ENCODE results near the gene PON2. TPM values are rescaled to one million over a fixed set of nuclear protein-coding genes. Genes with fewer than 3 reads are reported as not detected.

Gene PON2
- polyA plus RNA-seq, 2 donors, result 19.8 to 26.2 TPM

DNA sequence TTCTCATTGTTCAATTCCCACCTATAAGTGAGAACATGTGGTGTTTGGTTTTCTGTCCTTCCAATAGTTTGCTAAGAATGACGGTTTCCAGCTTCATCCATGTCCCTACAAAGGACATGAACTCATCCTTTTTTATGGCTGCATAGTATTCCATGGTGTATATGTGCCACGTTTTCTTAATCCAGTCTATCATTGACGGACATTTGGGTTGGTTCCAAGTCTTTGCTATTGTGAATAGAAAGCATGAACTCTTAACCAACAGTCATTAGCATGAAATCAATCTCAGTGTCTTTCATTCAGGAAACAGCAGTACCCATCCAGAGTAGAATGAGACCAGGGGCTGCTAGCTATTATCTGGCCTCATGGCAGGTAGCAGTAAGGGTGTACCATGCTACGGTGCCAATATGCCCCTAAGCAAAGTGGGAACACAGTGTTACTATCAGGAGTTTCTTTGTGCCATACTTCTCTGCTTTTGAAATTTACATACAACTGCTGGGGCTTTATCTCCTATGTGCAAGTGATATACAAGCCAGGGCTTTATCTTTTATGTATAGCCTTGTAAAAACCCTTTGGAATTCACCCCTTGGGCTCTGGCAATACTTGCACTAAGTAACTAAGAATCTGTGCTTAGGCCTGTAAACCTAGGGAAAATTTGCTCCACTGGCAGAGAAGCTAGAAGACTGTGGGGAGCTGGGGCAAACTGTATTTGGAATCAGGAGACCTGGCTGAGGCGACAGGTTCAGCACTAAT, 5.4 kb downstream of the PON2 start:
- Histone ChIP-seq H3K4me1 (ENCODE audit: control insufficient read depth in 2 of 2, insufficient read depth in 2 of 2, low read length in 1 of 2) (no peaks in the 10 kb centered on the region), H3K27me3 (ENCODE audit: control insufficient read depth in 1 of 2, insufficient read depth in 2 of 2, low read length in 2 of 2) (no peaks in the 10 kb centered on the region), H3K9me3 (ENCODE audit: control insufficient read depth in 2 of 2, insufficient read depth in 1 of 2, low read depth in 1 of 2, low read length in 1 of 2) (no peaks in the 10 kb centered on the region), H3K36me3 (ENCODE audit: control insufficient read depth in 2 of 2, insufficient read depth in 2 of 2, low read length in 1 of 2) (no peaks in the 10 kb centered on the region), H3K27ac (ENCODE audit: low read depth in 2 of 2, low read length in 1 of 2) (no peak overlapping the region), H3K4me3 (ENCODE audit: low read depth in 1 of 2, low read length in 2 of 2) (no peak overlapping the region)
- 61 to 72% methylated on average over 5 of the region's 5 CpGs for WGBS, 2 donors

DNA sequence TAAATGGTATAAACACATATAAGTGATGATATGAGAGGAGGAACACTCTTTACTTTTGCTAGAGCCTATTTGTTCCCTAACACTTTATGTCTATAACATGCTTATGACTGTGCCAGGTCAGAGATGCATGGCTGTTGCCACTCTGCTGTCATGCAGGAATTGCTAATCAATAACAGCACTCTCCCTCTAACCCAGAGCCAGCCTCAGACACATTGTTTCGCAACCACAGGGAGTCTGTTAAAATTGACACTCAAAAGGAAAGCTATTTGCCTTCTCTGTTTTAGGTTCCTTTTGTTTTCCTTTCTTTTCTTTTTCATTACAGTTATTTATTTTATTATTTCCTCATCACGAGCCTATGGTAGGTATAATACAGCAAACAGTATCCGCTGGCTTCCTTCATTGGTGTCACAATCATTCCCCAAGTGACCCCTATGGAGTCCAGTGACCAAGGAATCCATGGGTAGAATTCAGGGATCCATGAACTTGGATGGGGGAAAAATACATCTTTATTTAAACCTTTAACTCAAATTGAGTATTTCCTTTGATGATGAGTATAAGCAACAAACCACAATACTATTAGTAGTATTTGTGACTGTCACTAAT, 6.8 kb downstream of the PON2 start:
- no peaks in the 10 kb centered on the region for H3K9me3 ChIP-seq (ENCODE audit: control insufficient read depth in 2 of 2, insufficient read depth in 1 of 2, low read depth in 1 of 2, low read length in 1 of 2)
- WGBS, 2 donors, result 85 to 90% methylated on average over 3 of the region's 3 CpGs
- no peaks in the 10 kb centered on the region for H3K27me3 ChIP-seq (ENCODE audit: control insufficient read depth in 1 of 2, insufficient read depth in 2 of 2, low read length in 2 of 2)
- H3K4me1 ChIP-seq (ENCODE audit: control insufficient read depth in 2 of 2, insufficient read depth in 2 of 2, low read length in 1 of 2), result no peaks in the 10 kb centered on the region
- no peaks in the 10 kb centered on the region for H3K36me3 ChIP-seq (ENCODE audit: control insufficient read depth in 2 of 2, insufficient read depth in 2 of 2, low read length in 1 of 2)
- no peak overlapping the region for H3K4me3 ChIP-seq (ENCODE audit: low read depth in 1 of 2, low read length in 2 of 2)
- H3K27ac ChIP-seq (ENCODE audit: low read depth in 2 of 2, low read length in 1 of 2), result no peak overlapping the region

DNA sequence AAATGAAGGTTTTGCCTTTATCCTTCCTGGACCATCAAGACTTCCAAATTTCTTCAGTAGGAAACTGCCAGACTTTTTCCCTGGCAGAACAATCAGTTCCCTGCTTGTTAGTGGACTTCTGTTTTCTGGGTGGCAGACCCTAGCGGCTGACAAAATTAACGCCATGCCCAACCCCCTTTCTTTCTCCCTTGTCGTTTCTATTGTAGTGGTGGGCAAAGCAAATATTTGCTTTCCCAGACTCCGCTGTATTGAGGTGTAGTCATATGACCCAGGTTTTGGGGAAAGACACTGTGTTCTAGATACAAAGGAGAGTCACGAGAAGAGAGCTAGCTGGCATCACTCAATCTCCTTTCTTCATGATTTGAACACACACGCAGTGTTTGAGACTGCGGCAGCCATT, 7.7 kb downstream of the PON2 start:
- no peak overlapping the region for H3K4me3 ChIP-seq (ENCODE audit: low read depth in 1 of 2, low read length in 2 of 2)
- WGBS, 2 donors, result 89 to 90% methylated on average over 7 of the region's 7 CpGs
- H3K4me1 ChIP-seq (ENCODE audit: control insufficient read depth in 2 of 2, insufficient read depth in 2 of 2, low read length in 1 of 2), result no peaks in the 10 kb centered on the region

DNA sequence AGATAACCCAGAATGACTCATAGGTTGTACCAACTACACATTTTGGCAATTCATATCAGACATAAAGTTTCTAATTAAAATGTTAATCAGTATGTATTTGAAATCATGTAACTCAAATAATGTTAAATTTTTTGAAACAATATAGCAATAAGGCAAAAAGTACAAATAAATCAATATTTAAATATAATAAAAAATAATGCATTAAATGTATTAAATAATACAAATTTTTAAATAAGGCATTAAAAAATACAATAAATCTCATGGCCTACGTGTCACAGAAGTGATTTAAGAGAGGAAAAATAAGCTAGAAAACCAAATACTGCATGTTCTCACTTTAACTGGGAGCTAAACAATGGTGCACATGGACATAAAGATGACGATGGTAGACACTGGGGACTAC, 9.1 kb downstream of the PON2 start:
- no peaks in the 10 kb centered on the region for H3K27me3 ChIP-seq (ENCODE audit: control insufficient read depth in 1 of 2, insufficient read depth in 2 of 2, low read length in 2 of 2)
- no peak overlapping the region for H3K27ac ChIP-seq (ENCODE audit: low read depth in 2 of 2, low read length in 1 of 2)
- H3K36me3 ChIP-seq (ENCODE audit: control insufficient read depth in 2 of 2, insufficient read depth in 2 of 2, low read length in 1 of 2), result no peaks in the 10 kb centered on the region
- no peak overlapping the region for H3K4me3 ChIP-seq (ENCODE audit: low read depth in 1 of 2, low read length in 2 of 2)
- 91 to 94% methylated on average over 2 of the region's 2 CpGs for WGBS, 2 donors
- no peaks in the 10 kb centered on the region for H3K9me3 ChIP-seq (ENCODE audit: control insufficient read depth in 2 of 2, insufficient read depth in 1 of 2, low read depth in 1 of 2, low read length in 1 of 2)
- H3K4me1 ChIP-seq (ENCODE audit: control insufficient read depth in 2 of 2, insufficient read depth in 2 of 2, low read length in 1 of 2), result no peaks in the 10 kb centered on the region

More for the DNA sequence above, 7.7 kb downstream of the PON2 start:
- no peaks in the 10 kb centered on the region for H3K36me3 ChIP-seq (ENCODE audit: control insufficient read depth in 2 of 2, insufficient read depth in 2 of 2, low read length in 1 of 2)
- H3K27ac ChIP-seq (ENCODE audit: low read depth in 2 of 2, low read length in 1 of 2), result no peak overlapping the region
- H3K9me3 ChIP-seq (ENCODE audit: control insufficient read depth in 2 of 2, insufficient read depth in 1 of 2, low read depth in 1 of 2, low read length in 1 of 2), result no peaks in the 10 kb centered on the region
- no peaks in the 10 kb centered on the region for H3K27me3 ChIP-seq (ENCODE audit: control insufficient read depth in 1 of 2, insufficient read depth in 2 of 2, low read length in 2 of 2)

DNA sequence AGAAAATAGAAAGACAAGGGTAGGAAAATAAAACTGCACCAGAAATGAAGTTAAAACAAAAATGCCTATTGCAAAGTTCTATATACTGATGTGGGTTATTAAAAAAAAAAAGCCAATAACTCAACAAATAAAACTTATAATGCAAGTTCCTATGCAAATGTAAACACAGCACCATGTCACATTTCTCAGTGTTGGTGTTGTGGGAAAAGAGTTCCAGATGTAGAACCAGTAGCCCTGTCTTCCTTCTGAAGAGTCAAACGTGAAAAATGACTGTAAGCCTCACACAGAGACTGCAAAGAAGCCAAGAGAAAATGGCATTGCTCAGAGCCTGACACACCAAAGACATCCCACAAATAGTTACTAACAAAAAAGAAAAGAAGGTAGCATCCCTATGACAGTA, 10.1 kb downstream of the PON2 start:
- H3K36me3 ChIP-seq (ENCODE audit: control insufficient read depth in 2 of 2, insufficient read depth in 2 of 2, low read length in 1 of 2), result no peaks in the 10 kb centered on the region
- WGBS, 2 donors, result 48 to 65% methylated on average over 1 of the region's 1 CpG
- H3K27ac ChIP-seq (ENCODE audit: low read depth in 2 of 2, low read length in 1 of 2), result no peak overlapping the region
- H3K27me3 ChIP-seq (ENCODE audit: control insufficient read depth in 1 of 2, insufficient read depth in 2 of 2, low read length in 2 of 2), result no peaks in the 10 kb centered on the region
- H3K4me1 ChIP-seq (ENCODE audit: control insufficient read depth in 2 of 2, insufficient read depth in 2 of 2, low read length in 1 of 2), result no peaks in the 10 kb centered on the region
- H3K4me3 ChIP-seq (ENCODE audit: low read depth in 1 of 2, low read length in 2 of 2), result no peak overlapping the region
- H3K9me3 ChIP-seq (ENCODE audit: control insufficient read depth in 2 of 2, insufficient read depth in 1 of 2, low read depth in 1 of 2, low read length in 1 of 2), result no peaks in the 10 kb centered on the region

DNA sequence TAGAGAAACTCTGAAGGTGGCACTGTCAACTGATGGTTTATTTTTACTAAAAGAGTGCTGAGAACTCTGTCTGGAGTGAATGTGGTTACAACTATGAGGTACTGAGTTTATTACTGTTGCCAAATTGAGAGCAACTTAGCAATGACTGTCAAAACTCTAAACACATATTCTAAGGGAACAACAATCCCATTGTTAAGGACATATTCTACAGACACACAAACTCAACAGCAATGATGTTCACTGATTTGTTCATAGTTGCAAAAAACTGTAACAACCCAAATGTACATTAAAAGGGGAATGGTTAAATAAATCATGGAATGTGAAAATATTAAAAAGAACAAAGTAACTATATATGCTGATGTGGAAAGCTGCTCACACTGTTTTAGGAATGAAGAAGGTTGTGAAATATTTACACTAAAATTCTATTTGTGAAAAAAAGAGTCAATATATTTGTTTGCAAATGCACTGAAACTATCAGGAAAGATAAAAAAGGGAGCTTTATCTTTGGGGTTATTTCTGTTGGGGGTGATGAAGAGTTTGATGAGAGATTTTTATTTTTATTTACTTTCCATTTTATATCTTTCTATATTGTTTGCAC, 12.9 kb downstream of the PON2 start:
- H3K9me3 ChIP-seq (ENCODE audit: control insufficient read depth in 2 of 2, insufficient read depth in 1 of 2, low read depth in 1 of 2, low read length in 1 of 2), result no peaks in the 10 kb centered on the region
- H3K4me1 ChIP-seq (ENCODE audit: control insufficient read depth in 2 of 2, insufficient read depth in 2 of 2, low read length in 1 of 2), result no peaks in the 10 kb centered on the region
- no peaks in the 10 kb centered on the region for H3K27me3 ChIP-seq (ENCODE audit: control insufficient read depth in 1 of 2, insufficient read depth in 2 of 2, low read length in 2 of 2)
- no peaks in the 10 kb centered on the region for H3K36me3 ChIP-seq (ENCODE audit: control insufficient read depth in 2 of 2, insufficient read depth in 2 of 2, low read length in 1 of 2)
- no peak overlapping the region for H3K4me3 ChIP-seq (ENCODE audit: low read depth in 1 of 2, low read length in 2 of 2)
- no peak overlapping the region for H3K27ac ChIP-seq (ENCODE audit: low read depth in 2 of 2, low read length in 1 of 2)

DNA sequence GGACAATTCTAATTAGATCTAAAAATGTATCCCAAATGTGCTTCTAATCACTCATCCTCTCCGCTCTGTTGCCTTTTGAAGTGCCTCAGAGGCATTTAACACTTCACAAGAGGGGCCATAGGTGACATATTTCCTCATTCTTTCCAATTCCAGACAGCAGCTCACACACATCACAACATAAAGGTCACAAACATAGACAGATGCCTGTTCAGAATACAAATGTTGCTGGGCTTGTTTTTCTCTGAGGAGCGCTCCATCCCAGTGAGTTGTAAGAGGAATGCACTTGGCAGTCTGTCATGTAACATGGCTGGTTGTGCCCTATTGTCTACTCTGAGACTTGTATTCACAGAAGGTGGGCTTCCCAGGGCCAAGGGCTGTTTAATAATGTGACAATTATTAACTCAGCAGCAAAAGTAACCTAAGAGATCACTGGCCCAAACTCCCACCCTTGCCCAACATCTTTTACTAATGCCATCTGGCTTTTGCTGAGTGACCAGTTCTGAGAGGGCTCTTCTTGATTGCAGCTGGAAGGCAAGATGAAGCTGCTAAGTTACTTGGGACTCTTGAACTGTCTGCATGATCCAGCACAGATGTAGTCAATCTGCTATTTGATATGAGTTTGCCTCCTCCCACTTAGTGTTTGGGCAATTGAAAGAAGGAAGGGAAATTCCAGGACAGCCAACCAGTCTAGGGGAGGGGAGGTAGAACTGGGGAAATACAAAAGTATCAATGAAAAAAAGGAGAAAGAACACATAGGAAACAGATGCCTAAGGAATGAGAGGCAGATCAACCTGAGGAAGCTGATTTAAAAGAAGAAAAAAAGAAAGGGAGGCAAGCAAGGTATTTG, 13.6 kb downstream of the PON2 start:
- Histone ChIP-seq H3K36me3 (ENCODE audit: control insufficient read depth in 2 of 2, insufficient read depth in 2 of 2, low read length in 1 of 2) (no peaks in the 10 kb centered on the region), H3K27me3 (ENCODE audit: control insufficient read depth in 1 of 2, insufficient read depth in 2 of 2, low read length in 2 of 2) (no peaks in the 10 kb centered on the region), H3K4me1 (ENCODE audit: control insufficient read depth in 2 of 2, insufficient read depth in 2 of 2, low read length in 1 of 2) (no peaks in the 10 kb centered on the region), H3K4me3 (ENCODE audit: low read depth in 1 of 2, low read length in 2 of 2) (no peak overlapping the region), H3K27ac (ENCODE audit: low read depth in 2 of 2, low read length in 1 of 2) (no peak overlapping the region), H3K9me3 (ENCODE audit: control insufficient read depth in 2 of 2, insufficient read depth in 1 of 2, low read depth in 1 of 2, low read length in 1 of 2) (no peaks in the 10 kb centered on the region)
- WGBS, 2 donors, result 90% methylated on average over 2 of the region's 2 CpGs

DNA sequence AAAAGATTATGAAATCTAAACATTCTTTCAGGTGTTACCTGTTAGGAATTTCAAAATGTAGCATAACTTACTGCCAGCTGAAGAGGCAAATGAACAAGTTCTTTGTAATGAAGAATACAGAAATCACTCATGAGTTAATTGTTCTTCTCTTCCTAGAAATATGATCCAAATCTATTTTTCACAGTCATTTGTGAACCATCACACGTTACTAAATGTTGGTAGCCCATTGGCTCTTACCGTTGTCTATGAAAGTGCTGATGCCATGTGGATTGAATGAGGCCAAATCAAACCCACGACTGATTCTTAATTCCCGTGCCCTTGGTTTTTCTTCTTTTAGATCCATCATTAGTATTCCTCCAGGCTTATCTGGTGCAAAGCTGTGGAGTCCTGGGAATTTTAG, 22.8 kb downstream of the PON2 start:
- Histone ChIP-seq H3K36me3 (ENCODE audit: control insufficient read depth in 2 of 2, insufficient read depth in 2 of 2, low read length in 1 of 2) (peaks cover 0 to 3% of the 10 kb centered on the region in 2 donors), H3K4me1 (ENCODE audit: control insufficient read depth in 2 of 2, insufficient read depth in 2 of 2, low read length in 1 of 2) (no peaks in the 10 kb centered on the region)
- WGBS, 2 donors, result 83 to 92% methylated on average over 4 of the region's 4 CpGs

DNA sequence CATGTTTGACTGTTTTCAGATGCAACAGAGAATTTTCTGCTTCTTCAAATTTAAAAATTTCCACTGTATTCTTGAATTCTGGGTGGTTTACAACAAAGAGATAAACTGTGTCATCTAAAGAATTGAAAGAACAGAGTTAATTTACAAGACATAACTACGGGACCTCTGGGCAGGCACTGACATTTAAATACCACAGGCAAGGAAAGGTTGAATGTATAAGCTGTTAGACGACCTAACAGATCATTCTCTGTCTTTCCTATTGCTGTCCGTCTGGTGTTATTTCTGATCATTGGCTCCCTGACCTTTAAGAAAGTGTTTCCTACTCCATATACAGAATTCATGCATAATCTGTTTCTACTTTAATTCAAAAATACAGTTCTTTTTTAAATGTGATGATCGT, 23.2 kb downstream of the PON2 start:
- Histone ChIP-seq H3K27ac (ENCODE audit: low read depth in 2 of 2, low read length in 1 of 2) (no peak overlapping the region), H3K4me1 (ENCODE audit: control insufficient read depth in 2 of 2, insufficient read depth in 2 of 2, low read length in 1 of 2) (no peaks in the 10 kb centered on the region), H3K27me3 (ENCODE audit: control insufficient read depth in 1 of 2, insufficient read depth in 2 of 2, low read length in 2 of 2) (no peaks in the 10 kb centered on the region), H3K4me3 (ENCODE audit: low read depth in 1 of 2, low read length in 2 of 2) (no peak overlapping the region), H3K36me3 (ENCODE audit: control insufficient read depth in 2 of 2, insufficient read depth in 2 of 2, low read length in 1 of 2) (peaks cover 0 to 3% of the 10 kb centered on the region in 2 donors), H3K9me3 (ENCODE audit: control insufficient read depth in 2 of 2, insufficient read depth in 1 of 2, low read depth in 1 of 2, low read length in 1 of 2) (no peaks in the 10 kb centered on the region)
- WGBS, 2 donors, result 80 to 81% methylated on average over 4 of the region's 4 CpGs

More for the DNA sequence above, 22.8 kb downstream of the PON2 start:
- Histone ChIP-seq H3K9me3 (ENCODE audit: control insufficient read depth in 2 of 2, insufficient read depth in 1 of 2, low read depth in 1 of 2, low read length in 1 of 2) (no peaks in the 10 kb centered on the region), H3K27me3 (ENCODE audit: control insufficient read depth in 1 of 2, insufficient read depth in 2 of 2, low read length in 2 of 2) (no peaks in the 10 kb centered on the region), H3K4me3 (ENCODE audit: low read depth in 1 of 2, low read length in 2 of 2) (no peak overlapping the region), H3K27ac (ENCODE audit: low read depth in 2 of 2, low read length in 1 of 2) (no peak overlapping the region)
